A673 (cell line): ENCODE data around the gene MGLL. TPM values are rescaled to one million over a fixed set of nuclear protein-coding genes. Genes with fewer than 3 reads are reported as not detected.
A peak's percentile ranks its signal among the peaks of the same experiment; 100 is the strongest.

Experiments
- Bru-seq: library from RNA; stranded (reverse); fragments of 400-500 nt; gene quantifications from one replicate; lab custom pipeline; 2021; lab: Mats Ljungman, UMichigan
- BruChase-seq, 2 experiments: library from RNA; stranded (reverse); fragments of 400-500 nt; gene quantifications; one replicate each; lab custom pipeline; 2021; lab: Mats Ljungman, UMichigan
- BruUV-seq: library from RNA; stranded (reverse); fragments of 400-500 nt; replicated peaks from 2 replicates; lab custom pipeline; 2021; lab: Mats Ljungman, UMichigan
- CTCF ChIA-PET: fragments of 300-600 bp; sonication (Branson Sonifier 250); formaldehyde crosslinking; loops from one replicate; lab custom pipeline; 2022; ENCODE audit warnings: antibody characterized with exemption; lab: Charles Lee
- POLR2A ChIA-PET: fragments of 300-600 bp; sonication (Branson Sonifier 250); formaldehyde crosslinking; loops from one replicate; lab custom pipeline; 2022; ENCODE audit warnings: antibody characterized with exemption; ENCODE audit not compliant: low non-redundant PET; lab: Charles Lee
- DNase-seq: peaks from one replicate; pipeline ENCODE4 v3.0.0-alpha.2; 2015; ENCODE audit warnings: low spot score
- H3K27ac ChIP-seq: fragments of 200-600 bp; sonication (generic); 2 replicates; pipeline ENCODE4 v1.5.1; 2016; ENCODE audit warnings: mixed run types, low read depth, mild to moderate bottlenecking, mixed read lengths, antibody characterized with exemption, low read length; ENCODE audit not compliant: poor library complexity, severe bottlenecking
- H3K27me3 ChIP-seq: fragments of 200-600 bp; sonication (generic); replicated peaks from 2 replicates; pipeline ENCODE4 v1.6.1; 2017; ENCODE audit warnings: mixed run types, low read depth, mild to moderate bottlenecking, mixed read lengths, antibody characterized with exemption, low read length; ENCODE audit not compliant: insufficient read depth, poor library complexity
- H3K36me3 ChIP-seq: fragments of 200-600 bp; sonication (generic); 2 replicates; pipeline ENCODE4 v1.6.1; 2016; ENCODE audit warnings: mixed run types, mild to moderate bottlenecking, mixed read lengths, antibody characterized with exemption, low read length; ENCODE audit not compliant: insufficient read depth, poor library complexity, severe bottlenecking
- H3K4me1 ChIP-seq: fragments of 200-600 bp; sonication (generic); 2 replicates; pipeline ENCODE4 v1.6.1; 2017; ENCODE audit warnings: mixed run types, mild to moderate bottlenecking, mixed read lengths, antibody characterized with exemption, low read length; ENCODE audit not compliant: insufficient read depth, poor library complexity, severe bottlenecking
- H3K4me3 ChIP-seq: fragments of 200-600 bp; sonication (generic); 2 replicates; pipeline ENCODE4 v1.5.1; 2016; ENCODE audit warnings: low read depth, mixed run types, mild to moderate bottlenecking, mixed read lengths, low read length; ENCODE audit not compliant: poor library complexity, severe bottlenecking
- H3K9me3 ChIP-seq: fragments of 200-600 bp; sonication (generic); 2 replicates; pipeline ENCODE4 v1.6.1; 2016; ENCODE audit warnings: mixed run types, low read depth, mild to moderate bottlenecking, mixed read lengths, antibody characterized with exemption, low read length; ENCODE audit not compliant: poor library complexity, severe bottlenecking
- CTCF ChIP-seq: fragments of 300-800, 200-600 bp; sonication (generic); conservative IDR thresholded peaks from 2 replicates; pipeline ENCODE4 v1.5.1; 2017; ENCODE audit warnings: low read depth, mild to moderate bottlenecking, antibody characterized with exemption, low read length, moderate library complexity, mixed read lengths
- EZH2 ChIP-seq: fragments of 200-600 bp; sonication (generic); IDR thresholded peaks from 2 replicates; pipeline ENCODE4 v1.6.1; 2017; ENCODE audit warnings: borderline replicate concordance, low read depth, mild to moderate bottlenecking, mixed read lengths, antibody characterized with exemption, low read length; ENCODE audit not compliant: poor library complexity, severe bottlenecking
- intact Hi-C: fragments of 100-400 bp; cut with micrococcal nuclease; formaldehyde crosslinking; loops from one replicate; pipeline ENCODE4 v1.10.0; 2022; ENCODE audit not compliant: unreplicated experiment
- long read RNA-seq: library from polyadenylated mRNA; stranded (forward); transcript quantifications from one replicate; pipeline ENCODE4 v2.0.0, GENCODE V29; 2022
- total RNA-seq: library from RNA; stranded (reverse); gene quantifications from 2 replicates; pipeline ENCODE4 v1.2.3, GENCODE V29; 2021

Gene MGLL
- total RNA-seq = 0.39 and 0.90 TPM in 2 replicates
- percentile 22 among the genes with signal in this experiment for Bru-seq, nascent RNA
- percentile 25 among the genes with signal in this experiment for BruChase-seq, experiment 1, labeled RNA remaining after a 2-hour chase
- percentile 26 among the genes with signal in this experiment for BruChase-seq, experiment 2, labeled RNA remaining after a 6-hour chase
- long read RNA-seq, partial matches to known transcripts = 1 of 2 reads
- long read RNA-seq, other reads (novel, unspliced or antisense) = 1 of 2 reads

- no TSS peak for BruUV-seq
- TF ChIP-seq EZH2 (peak; percentile 50), CTCF (no peak)
- peaks cover 27% of the 10 kb centered on the region for H3K27me3 ChIP-seq
- no peaks in the 10 kb centered on the region for H3K36me3 ChIP-seq
- intact Hi-C loops = no loop called here
- POLR2A ChIA-PET = no interaction called here
- peak within 1 kb of the TSS; percentile 55 for H3K4me3 ChIP-seq
- H3K4me1 ChIP-seq = peaks cover 15% of the 10 kb centered on the region
- CTCF ChIA-PET = no interaction called here
- no peak for DNase-seq
- H3K27ac ChIP-seq = no peak within 1 kb of the TSS
- no peaks in the 10 kb centered on the region for H3K9me3 ChIP-seq
These were observed at the start of gene MGLL for GRCh38 chr3:127822041-127822681. Gene MGLL (minus strand): TSS chr3:127822515. CDS start chr3:127822318, 197 bp downstream.

- CTCF ChIA-PET = interaction anchor here (0.7 kb wide), 1 partner anchor 173 kb away, joined by 3 read pairs; no protein-coding TSS in a partner anchor
These were observed 47.8 kb upstream of the MGLL start for GRCh38 chr3:127870156-127870555.

GRCh38 chr3:127867986-127868385 lies 45.7 kb upstream of the MGLL start:
- BruUV-seq = no TSS peak
- CTCF ChIA-PET = no interaction called here
- intact Hi-C loops = no loop called here
- Histone ChIP-seq H3K36me3 (no peaks in the 10 kb centered on the region), H3K4me3 (no peak overlapping the region), H3K27me3 (peaks cover 30% of the 10 kb centered on the region), H3K9me3 (no peaks in the 10 kb centered on the region), H3K27ac (no peak overlapping the region), H3K4me1 (no peaks in the 10 kb centered on the region)
- POLR2A ChIA-PET = no interaction called here
- TF ChIP-seq EZH2 = no peak
- no peak for TF ChIP-seq CTCF
- DNase-seq = no peak

More at GRCh38 chr3:127870156-127870555, 47.8 kb upstream of the MGLL start:
- BruUV-seq = no TSS peak
- Histone ChIP-seq H3K4me3 (no peak overlapping the region), H3K4me1 (no peaks in the 10 kb centered on the region), H3K36me3 (no peaks in the 10 kb centered on the region), H3K27ac (no peak overlapping the region), H3K9me3 (no peaks in the 10 kb centered on the region), H3K27me3 (peaks cover 30% of the 10 kb centered on the region)
- TF ChIP-seq EZH2 (no peak), CTCF (no peak)
- POLR2A ChIA-PET = no interaction called here
- no peak for DNase-seq
- intact Hi-C loops = no loop called here
